Right atrium auricular region (tissue), 2 donors: ENCODE data around the gene PILRA. TPM values are rescaled to one million over a fixed set of nuclear protein-coding genes. Genes with fewer than 3 reads are reported as not detected.

Experiments
- DNase-seq: peaks from one replicate; pipeline ENCODE4 v3.0.0-alpha.2; 2019; ENCODE audit warnings: low spot score
- H3K27ac ChIP-seq, 2 donors: fragments of 200-600 bp; sonication (generic); 1 replicate in 1 of 2; 2 replicates in 1 of 2; pipeline ENCODE4 v1.5.1; 2016 to 2019
- H3K27me3 ChIP-seq, 2 donors: fragments of 200-600 bp; sonication (generic); one replicate each; pipeline versions ENCODE4 v1.5.1 to v1.6.0; 2017 to 2019
- H3K36me3 ChIP-seq: fragments of 200-600 bp; sonication (generic); one replicate; pipeline ENCODE4 v1.5.1; 2016
- H3K4me1 ChIP-seq, 2 donors: fragments of 200-600 bp; sonication (generic); one replicate each; pipeline versions ENCODE4 v1.5.1 to v1.6.0; 2017 to 2019
- H3K4me3 ChIP-seq, 2 donors: fragments of 200-600 bp; sonication (generic); 1 replicate in 1 of 2; 2 replicates in 1 of 2; pipeline ENCODE4 v1.5.1; 2017 to 2019; ENCODE audit warnings: mild to moderate bottlenecking in 1 of 2, moderate library complexity in 1 of 2
- H3K9me3 ChIP-seq, 2 donors: fragments of 200-600 bp; sonication (generic); one replicate each; pipeline ENCODE4 v1.5.1; 2019
- total RNA-seq, 2 donors: library from RNA; depleted of rRNA; stranded (reverse); fragments of >200 nt; gene quantifications; one replicate each; pipeline ENCODE4 v1.1.0, GENCODE V29; 2016
- TF ChIP-seq, protein P1 (sequence below), 2 donors: fragments of 200-600 bp; sonication (generic); IDR thresholded peaks; one replicate each; pipeline ENCODE4 v1.5.1; 2019; ENCODE audit warnings: antibody characterized with exemption in 2 of 2

Gene PILRA
- total RNA-seq, 2 donors from 2014 or later: 2.6 to 6.2 TPM

GRCh38 chr7:100431286-100431735 is 58.0 kb downstream of the PILRA start:
- TF ChIP-seq, protein P1, sequence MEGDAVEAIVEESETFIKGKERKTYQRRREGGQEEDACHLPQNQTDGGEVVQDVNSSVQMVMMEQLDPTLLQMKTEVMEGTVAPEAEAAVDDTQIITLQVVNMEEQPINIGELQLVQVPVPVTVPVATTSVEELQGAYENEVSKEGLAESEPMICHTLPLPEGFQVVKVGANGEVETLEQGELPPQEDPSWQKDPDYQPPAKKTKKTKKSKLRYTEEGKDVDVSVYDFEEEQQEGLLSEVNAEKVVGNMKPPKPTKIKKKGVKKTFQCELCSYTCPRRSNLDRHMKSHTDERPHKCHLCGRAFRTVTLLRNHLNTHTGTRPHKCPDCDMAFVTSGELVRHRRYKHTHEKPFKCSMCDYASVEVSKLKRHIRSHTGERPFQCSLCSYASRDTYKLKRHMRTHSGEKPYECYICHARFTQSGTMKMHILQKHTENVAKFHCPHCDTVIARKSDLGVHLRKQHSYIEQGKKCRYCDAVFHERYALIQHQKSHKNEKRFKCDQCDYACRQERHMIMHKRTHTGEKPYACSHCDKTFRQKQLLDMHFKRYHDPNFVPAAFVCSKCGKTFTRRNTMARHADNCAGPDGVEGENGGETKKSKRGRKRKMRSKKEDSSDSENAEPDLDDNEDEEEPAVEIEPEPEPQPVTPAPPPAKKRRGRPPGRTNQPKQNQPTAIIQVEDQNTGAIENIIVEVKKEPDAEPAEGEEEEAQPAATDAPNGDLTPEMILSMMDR (IDR thresholded peaks at IDR 0.05): no peak
- Histone ChIP-seq H3K36me3 (peaks cover 21% of the 10 kb centered on the region), H3K27me3 (no peaks in the 10 kb centered on the region), H3K27ac (peak overlapping the region in 1 of 2 donors; percentile 98), H3K4me3 (no peak overlapping the region), H3K9me3 (no peaks in the 10 kb centered on the region), H3K4me1 (peaks cover 0 to 46% of the 10 kb centered on the region in 2 donors)
- no peak for DNase-seq

DNA sequence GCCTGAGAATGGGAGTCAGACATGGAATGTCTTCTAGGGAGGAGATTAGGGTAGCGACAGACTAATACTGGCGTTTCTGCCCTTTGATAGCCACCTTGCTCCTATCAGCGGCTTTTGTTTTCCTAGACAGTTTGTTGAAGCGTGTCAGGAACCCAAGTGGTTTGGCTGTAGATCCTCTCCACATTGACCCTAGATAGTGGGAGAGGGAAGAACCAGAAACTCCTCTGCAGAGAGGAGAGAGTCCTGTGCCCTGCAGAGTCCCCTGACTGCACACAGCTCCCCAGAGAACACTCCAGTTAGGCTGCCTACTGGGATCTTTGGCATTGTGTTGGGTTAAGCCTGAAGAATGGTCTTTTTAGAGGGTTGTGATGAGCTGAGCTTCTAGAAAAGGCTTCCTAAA is 58.8 kb downstream of the PILRA start:
- no peak for DNase-seq
- Histone ChIP-seq H3K4me1 (peaks cover 0 to 46% of the 10 kb centered on the region in 2 donors), H3K4me3 (no peak overlapping the region), H3K9me3 (no peaks in the 10 kb centered on the region), H3K27me3 (no peaks in the 10 kb centered on the region), H3K27ac (no peak overlapping the region), H3K36me3 (peaks cover 21% of the 10 kb centered on the region)
- TF ChIP-seq, protein P1 (IDR thresholded peaks at IDR 0.05): no peak

GRCh38 chr7:100432621-100433275 is 59.5 kb downstream of the PILRA start:
- Histone ChIP-seq H3K4me1 (peaks cover 0 to 44% of the 10 kb centered on the region in 2 donors), H3K9me3 (no peaks in the 10 kb centered on the region), H3K4me3 (no peak overlapping the region), H3K27ac (no peak overlapping the region), H3K27me3 (no peaks in the 10 kb centered on the region), H3K36me3 (peaks cover 21% of the 10 kb centered on the region)
- no peak for DNase-seq
- TF ChIP-seq, protein P1 (IDR thresholded peaks at IDR 0.05): no peak

DNA sequence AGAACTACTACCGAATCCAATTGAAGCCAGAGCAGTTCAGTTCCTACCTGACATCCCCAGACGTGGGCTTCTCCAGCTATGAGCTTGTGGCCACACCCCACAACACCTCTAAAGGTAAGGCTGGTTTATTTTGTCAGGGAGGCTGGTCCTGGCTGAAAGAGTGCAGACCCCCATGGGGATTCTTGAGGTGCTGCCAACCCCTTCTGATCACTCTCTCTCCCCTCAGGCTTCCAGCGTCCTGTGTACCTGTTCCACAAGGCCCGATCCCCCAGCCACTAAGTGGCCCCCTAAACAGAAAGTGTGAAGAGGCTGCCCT is 59.9 kb downstream of the PILRA start:
- TF ChIP-seq, protein P1 (IDR thresholded peaks at IDR 0.05): no peak
- Histone ChIP-seq H3K36me3 (peaks cover 21% of the 10 kb centered on the region), H3K4me1 (peaks cover 0 to 41% of the 10 kb centered on the region in 2 donors), H3K4me3 (no peak overlapping the region), H3K27ac (no peak overlapping the region), H3K9me3 (no peaks in the 10 kb centered on the region), H3K27me3 (no peaks in the 10 kb centered on the region)
- DNase-seq: no peak

DNA sequence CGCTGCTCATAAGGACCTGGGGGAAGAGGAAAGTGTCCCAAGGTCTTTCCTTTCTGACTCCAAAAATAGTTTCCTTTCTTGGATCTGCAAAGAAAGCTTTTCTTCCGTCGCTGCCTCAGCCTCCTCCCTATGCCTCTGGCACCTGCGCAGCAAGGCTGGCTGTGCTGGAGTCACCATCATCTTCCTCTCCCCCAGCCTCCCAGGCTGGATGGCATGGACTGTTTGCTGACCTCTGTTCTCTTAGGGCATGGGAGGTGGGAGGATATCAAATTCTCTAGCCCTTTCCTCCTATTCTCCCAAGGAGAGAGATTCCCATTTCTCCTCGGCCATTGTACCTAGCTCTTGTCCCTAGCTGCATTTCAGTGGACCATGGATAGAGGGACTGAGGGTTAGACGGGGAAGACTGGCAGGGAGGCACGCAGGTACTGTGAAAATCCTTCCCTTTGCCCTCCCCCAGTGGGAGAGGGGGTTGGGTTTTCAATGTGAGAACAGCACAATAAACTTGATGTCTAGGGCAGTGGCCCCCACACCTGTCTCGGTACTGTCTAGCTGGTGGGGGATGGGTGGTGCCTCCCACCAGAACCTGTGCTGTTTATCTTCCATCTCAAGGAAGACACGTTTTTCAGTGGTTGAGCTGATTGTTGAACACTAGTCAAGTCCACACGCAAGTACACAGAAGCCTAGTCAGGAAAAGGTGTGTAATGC is 60.5 kb downstream of the PILRA start:
- TF ChIP-seq, protein P1 (IDR thresholded peaks at IDR 0.05): no peak
- Histone ChIP-seq H3K36me3 (peaks cover 21% of the 10 kb centered on the region), H3K9me3 (no peaks in the 10 kb centered on the region), H3K4me3 (no peak overlapping the region), H3K27me3 (no peaks in the 10 kb centered on the region), H3K27ac (no peak overlapping the region), H3K4me1 (peaks cover 0 to 41% of the 10 kb centered on the region in 2 donors)
- no peak for DNase-seq
